Gastrocnemius medialis (tissue), 4 donors: ENCODE data around the gene GNAI3. TPM values are rescaled to one million over a fixed set of nuclear protein-coding genes. Genes with fewer than 3 reads are reported as not detected.

ENCODE experiments used
- ATAC-seq, 2 donors: fragments of 150-250 bp; one replicate each; pipeline ENCODE4 v1.9.1; 2016
- DNase-seq, 2 donors: peaks; one replicate each; pipeline ENCODE4 v3.0.0-alpha.2; 2019
- H3K27ac ChIP-seq, 4 donors: fragments of 200-600 bp; sonication (generic); 1 replicate in 1 of 4; 2 replicates in 3 of 4; pipeline ENCODE4 v1.5.1; 2016 to 2018; ENCODE audit warnings: mild to moderate bottlenecking in 2 of 4, moderate library complexity in 1 of 4
- H3K27me3 ChIP-seq, 3 donors: fragments of 200-600 bp; sonication (generic) in 2 of 3; 1 replicate in 1 of 3; 2 replicates in 2 of 3; pipeline versions ENCODE4 v1.5.1 to v1.6.0; 2016 to 2019; ENCODE audit warnings: mild to moderate bottlenecking in 1 of 3, moderate library complexity in 1 of 3
- H3K36me3 ChIP-seq, 2 donors: fragments of 200-600 bp; sonication (generic) in 1 of 2; one replicate each; pipeline ENCODE4 v1.5.1; 2017 to 2018
- H3K4me1 ChIP-seq, 2 donors: fragments of 200-600 bp; sonication (generic) in 1 of 2; one replicate each; pipeline ENCODE4 v1.5.1; 2016 to 2017; ENCODE audit warnings: mild to moderate bottlenecking in 2 of 2
- H3K4me3 ChIP-seq, 4 donors: fragments of 200-600 bp; sonication (generic) in 3 of 4; 1 replicate in 1 of 4; 2 replicates in 3 of 4; pipeline ENCODE4 v1.5.1; 2016 to 2019; ENCODE audit warnings: mild to moderate bottlenecking in 2 of 4
- H3K9me3 ChIP-seq, 3 donors: fragments of 200-600 bp; sonication (generic) in 2 of 3; 1 replicate in 1 of 3; 2 replicates in 2 of 3; pipeline ENCODE4 v1.5.1; 2016 to 2019
- POLR2A ChIP-seq, 2 donors: fragments of 450-650 bp; IDR thresholded peaks; one replicate each; pipeline ENCODE4 v1.6.1; 2017; ENCODE audit warnings: antibody characterized with exemption in 2 of 2, mild to moderate bottlenecking in 2 of 2, moderate library complexity in 2 of 2
- in situ Hi-C, 4 donors: fragments of 200-750 bp; cut with MboI; loops; one replicate each; pipeline versions ENCODE4 v1.15.0 to v1.8.0; 2017; ENCODE audit warnings: low sequenced_read_pairs in 4 of 4
- intact Hi-C: fragments of 100-400 bp; cut with DNase I; formaldehyde crosslinking; loops from one replicate; pipeline ENCODE4 v1.15.1; 2023; ENCODE audit warnings: low total_unique reads
- total RNA-seq, 4 donors: library from RNA; depleted of rRNA; stranded (reverse); fragments of >200 nt; gene quantifications; one replicate each; pipeline versions ENCODE4 v1.1.0 to v1.2.3, GENCODE V29; 2016
- TF ChIP-seq, protein P1 (sequence below), 5 experiments: fragments of 450-650 bp in 3 of 5; fragments of 200-600 bp in 2 of 5; sonication (generic) in 2 of 5; IDR thresholded peaks in 4 of 5; conservative IDR thresholded peaks in 1 of 5; 1 replicate in 4 of 5; 2 replicates in 1 of 5; pipeline ENCODE4 v1.5.1; 2016 to 2019; ENCODE audit warnings: antibody characterized with exemption in 5 of 5, mild to moderate bottlenecking in 3 of 5, moderate library complexity in 3 of 5

Gene GNAI3
- total RNA-seq, 4 donors from 2014 or later, result 0.90 to 2.5 (median 1.8) TPM

DNA sequence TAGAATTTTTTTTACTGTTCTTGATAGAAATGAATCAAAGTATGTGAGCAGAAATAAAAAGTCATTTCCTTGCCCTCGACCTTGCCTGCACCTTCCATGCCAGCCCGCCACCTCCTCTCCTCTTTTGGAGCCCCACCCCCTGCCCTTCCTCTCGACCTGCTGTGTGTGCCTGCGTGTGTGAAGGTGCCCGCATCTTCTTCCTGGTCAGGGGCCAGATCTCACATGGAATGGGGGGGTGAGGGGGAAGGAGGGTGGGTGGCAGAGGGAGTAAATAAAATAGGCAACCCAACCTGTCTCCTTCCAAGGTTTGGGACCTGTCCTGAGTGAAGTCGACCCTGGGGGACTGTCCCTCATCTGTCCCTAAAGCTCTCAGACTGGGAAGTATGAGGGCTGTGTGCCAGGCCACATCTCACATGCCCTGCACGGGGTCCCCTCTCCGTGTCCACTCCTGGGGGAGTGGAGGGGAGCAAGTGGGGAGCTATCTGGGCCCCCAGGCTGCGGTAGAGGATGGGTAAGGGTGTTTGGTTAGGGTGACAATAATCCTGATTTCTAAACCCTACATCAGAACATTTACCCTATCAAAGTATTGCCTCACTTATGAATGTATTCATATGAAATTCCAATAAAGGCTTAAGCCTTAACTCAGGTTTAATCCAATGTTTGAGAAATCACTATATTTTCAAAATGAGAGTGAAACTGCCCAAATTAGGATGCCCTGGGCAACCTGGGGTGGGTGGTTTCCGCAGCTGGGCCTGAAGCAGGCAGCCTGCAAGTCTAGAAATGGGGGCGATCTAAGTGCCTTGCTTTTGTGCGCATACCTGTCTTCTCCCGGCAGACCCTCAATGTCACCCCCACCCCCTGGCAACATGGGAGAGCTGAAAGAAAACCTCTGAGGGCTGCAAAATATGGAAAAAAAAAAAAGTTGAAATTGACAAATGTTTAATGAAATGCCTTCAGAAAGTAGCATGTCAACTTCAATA lies 86.6 kb downstream of the GNAI3 start:
- in situ Hi-C loops, result loop anchor here in 2 of 4 donors (5.0 to 10.0 kb wide), 2 partner anchors 137 to 350 kb away; partner anchors contain the start of gene AHCYL1 (in 1 of the 2)
- no peak for DNase-seq
- intact Hi-C loops, result no loop called here

DNA sequence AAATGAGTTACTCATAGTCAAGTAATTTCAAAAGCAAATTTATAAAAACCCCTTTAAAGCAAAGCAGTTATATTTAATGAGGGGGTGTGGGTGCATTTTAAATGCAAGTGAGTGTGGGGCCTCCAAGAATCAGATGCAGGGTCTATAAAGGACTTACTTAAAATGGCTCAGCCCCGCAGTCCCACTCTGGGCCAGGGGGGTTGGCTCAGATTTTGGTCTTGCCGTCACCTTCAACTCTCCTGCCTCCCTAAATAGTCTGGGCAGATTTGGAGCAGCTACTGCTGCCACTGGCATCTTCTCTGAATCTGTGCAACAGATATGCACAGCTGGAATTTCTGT lies 87.4 kb downstream of the GNAI3 start:
- Histone ChIP-seq H3K27ac (no peak overlapping the region), H3K36me3 (peaks cover 0 to 7% of the 10 kb centered on the region in 2 donors), H3K4me1 (peaks cover 4 to 10% of the 10 kb centered on the region in 2 donors), H3K4me3 (no peak overlapping the region), H3K9me3 (no peaks in the 10 kb centered on the region), H3K27me3 (no peaks in the 10 kb centered on the region)
- intact Hi-C loops, result no loop called here
- TF ChIP-seq POLR2A (IDR thresholded peaks at IDR 0.05), result no peak
- TF ChIP-seq, protein P1, sequence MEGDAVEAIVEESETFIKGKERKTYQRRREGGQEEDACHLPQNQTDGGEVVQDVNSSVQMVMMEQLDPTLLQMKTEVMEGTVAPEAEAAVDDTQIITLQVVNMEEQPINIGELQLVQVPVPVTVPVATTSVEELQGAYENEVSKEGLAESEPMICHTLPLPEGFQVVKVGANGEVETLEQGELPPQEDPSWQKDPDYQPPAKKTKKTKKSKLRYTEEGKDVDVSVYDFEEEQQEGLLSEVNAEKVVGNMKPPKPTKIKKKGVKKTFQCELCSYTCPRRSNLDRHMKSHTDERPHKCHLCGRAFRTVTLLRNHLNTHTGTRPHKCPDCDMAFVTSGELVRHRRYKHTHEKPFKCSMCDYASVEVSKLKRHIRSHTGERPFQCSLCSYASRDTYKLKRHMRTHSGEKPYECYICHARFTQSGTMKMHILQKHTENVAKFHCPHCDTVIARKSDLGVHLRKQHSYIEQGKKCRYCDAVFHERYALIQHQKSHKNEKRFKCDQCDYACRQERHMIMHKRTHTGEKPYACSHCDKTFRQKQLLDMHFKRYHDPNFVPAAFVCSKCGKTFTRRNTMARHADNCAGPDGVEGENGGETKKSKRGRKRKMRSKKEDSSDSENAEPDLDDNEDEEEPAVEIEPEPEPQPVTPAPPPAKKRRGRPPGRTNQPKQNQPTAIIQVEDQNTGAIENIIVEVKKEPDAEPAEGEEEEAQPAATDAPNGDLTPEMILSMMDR (IDR thresholded peaks at IDR 0.05 in 4 of 5, conservative IDR thresholded peaks at IDR 0.05 in 1 of 5), result no peak
- no peak for DNase-seq
- in situ Hi-C loops, result loop anchor here in 2 of 4 donors (5.0 to 10.0 kb wide), 2 partner anchors 136 to 349 kb away; partner anchors contain the start of gene AHCYL1 (in 1 of the 2)
- no peak for ATAC-seq

More for the DNA sequence above, 86.6 kb downstream of the GNAI3 start:
- Histone ChIP-seq H3K9me3 (no peaks in the 10 kb centered on the region), H3K36me3 (peaks cover 0 to 9% of the 10 kb centered on the region in 2 donors), H3K27me3 (no peaks in the 10 kb centered on the region), H3K4me1 (peaks cover 4 to 10% of the 10 kb centered on the region in 2 donors), H3K4me3 (no peak overlapping the region), H3K27ac (no peak overlapping the region)
- ATAC-seq, result no peak
- TF ChIP-seq POLR2A (IDR thresholded peaks at IDR 0.05), result no peak

DNA sequence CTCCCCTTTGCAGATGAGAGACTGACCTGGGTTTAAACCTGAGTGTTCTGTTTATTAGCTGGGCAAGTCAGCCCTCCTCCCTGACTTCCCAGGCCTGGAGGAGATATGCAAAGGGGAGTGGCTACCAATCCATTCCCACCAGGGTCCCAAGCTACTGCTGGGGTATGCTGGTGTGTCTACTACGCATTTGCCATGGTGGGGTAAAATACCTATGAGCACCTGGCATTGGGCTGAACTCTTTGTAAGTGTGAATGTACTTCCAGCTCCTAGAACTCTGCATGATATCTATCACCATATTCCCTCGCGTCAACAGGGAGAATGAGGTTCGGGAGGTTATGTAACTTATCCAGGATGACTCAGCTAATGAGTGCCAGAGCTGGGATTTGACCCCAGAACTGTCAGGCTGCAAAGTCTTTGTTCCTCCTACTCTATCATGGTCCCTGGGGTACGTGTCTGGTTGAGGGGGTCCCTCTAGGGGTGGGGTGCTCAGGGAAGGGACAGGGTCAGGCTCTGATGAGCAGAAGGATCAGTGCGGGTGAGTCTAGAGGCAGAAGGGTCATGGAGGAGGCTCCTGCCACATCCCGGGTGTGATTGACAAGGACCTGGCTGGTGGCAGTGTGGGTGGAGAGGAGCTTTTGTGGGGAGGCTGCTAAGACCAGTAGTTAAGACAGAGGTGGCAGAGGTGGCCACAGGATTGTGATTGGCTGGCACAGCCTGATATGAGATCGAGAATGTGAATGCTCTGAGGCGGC lies 88.0 kb downstream of the GNAI3 start:
- intact Hi-C loops (no loop called here), in situ Hi-C loops (loop anchor here in 2 of 4 donors (5.0 to 10.0 kb wide), 2 partner anchors 136 to 348 kb away; partner anchors contain the start of gene AHCYL1 (in 1 of the 2))
- no peak for ATAC-seq
- no peak for DNase-seq
- TF ChIP-seq, protein P1 (IDR thresholded peaks at IDR 0.05 in 4 of 5, conservative IDR thresholded peaks at IDR 0.05 in 1 of 5), result no peak
- TF ChIP-seq POLR2A (IDR thresholded peaks at IDR 0.05), result no peak
- H3K4me3 ChIP-seq, result no peak overlapping the region
- H3K4me1 ChIP-seq, result peaks cover 4 to 10% of the 10 kb centered on the region in 2 donors
- H3K36me3 ChIP-seq, result peaks cover 0 to 2% of the 10 kb centered on the region in 2 donors
- H3K27ac ChIP-seq, result no peak overlapping the region
- H3K9me3 ChIP-seq, result no peaks in the 10 kb centered on the region
- no peaks in the 10 kb centered on the region for H3K27me3 ChIP-seq

DNA sequence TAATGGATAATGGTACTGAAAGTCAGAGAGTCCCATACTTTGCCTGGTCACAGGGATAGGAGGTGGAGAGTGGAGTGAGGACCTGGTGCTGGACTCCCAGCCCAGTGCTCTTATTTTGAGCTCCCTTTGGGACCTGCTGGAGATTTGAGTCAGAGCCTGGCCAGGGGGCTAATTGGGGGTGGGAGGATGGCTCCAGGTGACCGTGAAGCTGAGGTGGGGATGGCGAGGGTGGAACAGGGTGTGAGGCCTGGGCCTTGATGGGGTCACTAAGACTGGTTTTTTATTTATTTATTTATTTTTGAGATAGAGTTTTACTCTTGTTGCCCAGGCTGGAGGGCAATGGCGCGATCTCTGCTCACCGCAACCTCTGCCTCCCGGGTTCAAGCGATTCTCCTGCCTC lies 89.0 kb downstream of the GNAI3 start:
- TF ChIP-seq, protein P1 (IDR thresholded peaks at IDR 0.05 in 4 of 5, conservative IDR thresholded peaks at IDR 0.05 in 1 of 5), result no peak
- TF ChIP-seq POLR2A (IDR thresholded peaks at IDR 0.05), result no peak
- Histone ChIP-seq H3K36me3 (no peaks in the 10 kb centered on the region), H3K4me3 (no peak overlapping the region), H3K9me3 (no peaks in the 10 kb centered on the region), H3K27ac (no peak overlapping the region), H3K27me3 (no peaks in the 10 kb centered on the region), H3K4me1 (peaks cover 4 to 10% of the 10 kb centered on the region in 2 donors)
- in situ Hi-C loops, result loop anchor here in 2 of 4 donors (5.0 to 10.0 kb wide), 2 partner anchors 135 to 347 kb away; partner anchors contain the start of gene AHCYL1 (in 1 of the 2)
- peak in 1 of 2 donors; percentile 4 for DNase-seq
- intact Hi-C loops, result no loop called here
- ATAC-seq, result no peak
